Nephron (organoid): ENCODE data around the gene UFSP2.

Experiments used
- H3K27ac Mint-ChIP-seq, 3 experiments: 2 replicates each; pipeline ENCODE4 v1.8.0; 2020; ENCODE audit warnings: mixed read lengths in 3 of 3, mild to moderate bottlenecking in 2 of 3, moderate library complexity in 1 of 3
- H3K27me3 Mint-ChIP-seq: 2 replicates; pipeline ENCODE4 v1.8.0; 2021; ENCODE audit warnings: low read depth, mild to moderate bottlenecking, moderate library complexity, mixed read lengths
- H3K36me3 Mint-ChIP-seq: 2 replicates; pipeline ENCODE4 v1.8.0; 2020; ENCODE audit warnings: low read depth, mixed read lengths
- H3K4me1 Mint-ChIP-seq: 2 replicates; pipeline ENCODE4 v1.8.0; 2020; ENCODE audit warnings: mixed read lengths
- H3K4me3 Mint-ChIP-seq, 3 experiments: 2 replicates each; pipeline ENCODE4 v1.8.0; 2020; ENCODE audit warnings: mild to moderate bottlenecking in 3 of 3, mixed read lengths in 3 of 3, moderate library complexity in 2 of 3
- H3K9me3 Mint-ChIP-seq: 2 replicates; pipeline ENCODE4 v1.8.0; 2020; ENCODE audit warnings: mixed read lengths
- TF ChIP-seq, protein P1 (sequence below), 3 experiments: fragments of 200-600 bp; sonication (generic); IDR thresholded peaks; one replicate each; pipeline ENCODE4 v1.5.0; 2021; ENCODE audit warnings: antibody characterized with exemption in 3 of 3; ENCODE audit not compliant: unreplicated experiment in 3 of 3

The UFSP2 gene

DNA sequence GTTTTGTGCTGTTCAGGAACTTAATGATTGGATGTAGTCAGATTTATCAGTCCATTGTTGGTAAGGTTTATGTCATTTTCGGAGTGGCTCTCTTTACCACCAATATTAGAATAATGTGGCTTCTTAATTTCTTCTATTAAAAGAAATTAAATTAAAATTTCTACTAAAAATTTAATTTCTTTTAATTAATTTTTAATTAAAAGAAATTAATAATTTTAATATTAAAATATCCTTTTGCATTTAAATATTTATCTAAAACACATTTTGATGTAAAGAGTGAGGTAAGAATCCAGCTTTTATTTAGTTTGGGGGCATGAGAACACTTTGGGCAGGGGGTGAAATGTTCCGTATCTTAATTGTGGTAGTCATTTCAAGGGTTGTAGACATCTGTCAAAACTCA, 15.7 kb upstream of the UFSP2 start:
- H3K27ac Mint-ChIP-seq, result no peak overlapping the region
- H3K4me3 Mint-ChIP-seq, result no peak overlapping the region
- TF ChIP-seq, protein P1, sequence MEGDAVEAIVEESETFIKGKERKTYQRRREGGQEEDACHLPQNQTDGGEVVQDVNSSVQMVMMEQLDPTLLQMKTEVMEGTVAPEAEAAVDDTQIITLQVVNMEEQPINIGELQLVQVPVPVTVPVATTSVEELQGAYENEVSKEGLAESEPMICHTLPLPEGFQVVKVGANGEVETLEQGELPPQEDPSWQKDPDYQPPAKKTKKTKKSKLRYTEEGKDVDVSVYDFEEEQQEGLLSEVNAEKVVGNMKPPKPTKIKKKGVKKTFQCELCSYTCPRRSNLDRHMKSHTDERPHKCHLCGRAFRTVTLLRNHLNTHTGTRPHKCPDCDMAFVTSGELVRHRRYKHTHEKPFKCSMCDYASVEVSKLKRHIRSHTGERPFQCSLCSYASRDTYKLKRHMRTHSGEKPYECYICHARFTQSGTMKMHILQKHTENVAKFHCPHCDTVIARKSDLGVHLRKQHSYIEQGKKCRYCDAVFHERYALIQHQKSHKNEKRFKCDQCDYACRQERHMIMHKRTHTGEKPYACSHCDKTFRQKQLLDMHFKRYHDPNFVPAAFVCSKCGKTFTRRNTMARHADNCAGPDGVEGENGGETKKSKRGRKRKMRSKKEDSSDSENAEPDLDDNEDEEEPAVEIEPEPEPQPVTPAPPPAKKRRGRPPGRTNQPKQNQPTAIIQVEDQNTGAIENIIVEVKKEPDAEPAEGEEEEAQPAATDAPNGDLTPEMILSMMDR (IDR thresholded peaks at IDR 0.05; ENCODE audit: unreplicated experiment in 3 of 3), result no peak
- no peaks in the 10 kb centered on the region for H3K4me1 Mint-ChIP-seq
- no peaks in the 10 kb centered on the region for H3K27me3 Mint-ChIP-seq
- no peaks in the 10 kb centered on the region for H3K36me3 Mint-ChIP-seq
- H3K9me3 Mint-ChIP-seq, result no peaks in the 10 kb centered on the region

DNA sequence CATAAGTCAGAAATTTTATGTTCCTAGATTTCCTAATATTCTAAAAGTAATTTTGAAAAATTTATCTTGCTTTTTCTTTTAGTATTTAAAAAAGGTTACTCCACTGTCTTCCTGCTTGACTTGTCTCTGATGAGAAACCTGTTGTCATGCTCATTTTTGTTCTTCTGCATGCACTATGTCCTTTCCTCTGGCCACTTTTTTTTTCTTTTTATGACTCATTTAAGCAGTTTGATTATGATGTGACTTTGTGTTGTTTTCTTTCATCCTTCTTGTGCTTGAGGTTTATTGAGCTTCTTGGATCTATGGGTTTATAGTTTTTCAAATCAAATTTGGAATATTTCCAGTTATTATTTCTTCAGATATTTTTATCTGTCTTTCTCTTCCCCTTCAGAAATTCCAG, 12.0 kb upstream of the UFSP2 start:
- H3K9me3 Mint-ChIP-seq, result no peaks in the 10 kb centered on the region
- H3K27me3 Mint-ChIP-seq, result no peaks in the 10 kb centered on the region
- no peak overlapping the region for H3K4me3 Mint-ChIP-seq

DNA sequence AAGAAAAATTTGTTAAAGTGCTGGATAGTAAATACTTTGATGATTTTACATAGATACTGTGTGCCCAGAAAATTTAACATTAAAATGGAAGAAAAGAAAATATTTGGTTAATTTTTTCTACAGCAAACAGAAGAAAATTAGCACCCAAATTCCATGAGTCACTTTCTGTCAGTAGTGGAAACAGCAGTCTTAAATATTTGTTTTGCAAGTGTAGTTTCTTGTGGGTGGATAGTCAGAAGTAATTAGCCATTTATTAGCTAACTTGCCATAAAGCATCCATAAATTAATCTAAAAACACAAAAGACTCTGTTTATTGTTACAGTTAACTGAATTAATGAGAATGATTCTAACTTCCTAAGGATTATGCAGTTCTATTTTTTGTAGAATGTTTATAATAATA, 9.7 kb upstream of the UFSP2 start:
- no peaks in the 10 kb centered on the region for H3K4me1 Mint-ChIP-seq
- TF ChIP-seq, protein P1 (IDR thresholded peaks at IDR 0.05; ENCODE audit: unreplicated experiment in 3 of 3), result no peak
- H3K36me3 Mint-ChIP-seq, result no peaks in the 10 kb centered on the region
- no peak overlapping the region for H3K27ac Mint-ChIP-seq
- H3K9me3 Mint-ChIP-seq, result no peaks in the 10 kb centered on the region
- no peak overlapping the region for H3K4me3 Mint-ChIP-seq
- no peaks in the 10 kb centered on the region for H3K27me3 Mint-ChIP-seq

More for the DNA sequence above, 12.0 kb upstream of the UFSP2 start:
- Mint-ChIP-seq H3K27ac (no peak overlapping the region), H3K36me3 (no peaks in the 10 kb centered on the region), H3K4me1 (no peaks in the 10 kb centered on the region)
- TF ChIP-seq, protein P1 (IDR thresholded peaks at IDR 0.05; ENCODE audit: unreplicated experiment in 3 of 3), result no peak

DNA sequence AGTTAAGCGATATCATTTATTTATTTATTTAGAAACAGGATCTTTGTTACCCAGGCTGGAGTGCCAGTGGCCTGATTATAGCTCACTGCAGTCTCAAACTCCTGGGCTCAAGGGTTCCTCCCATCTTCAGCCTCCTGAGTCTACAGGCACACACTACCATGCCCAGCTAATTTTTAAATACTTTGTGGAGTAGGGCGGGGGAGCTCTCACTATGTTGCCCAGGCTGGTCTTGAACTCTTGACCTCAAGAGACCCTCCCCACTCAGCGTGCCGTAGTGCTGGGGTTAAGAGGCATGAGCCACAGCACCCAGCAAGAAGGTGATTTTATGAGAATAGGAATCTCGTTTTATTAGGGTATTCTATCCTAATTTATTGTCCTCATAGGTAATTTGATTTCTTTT, 3.9 kb upstream of the UFSP2 start:
- TF ChIP-seq, protein P1 (IDR thresholded peaks at IDR 0.05; ENCODE audit: unreplicated experiment in 3 of 3), result no peak
- peaks cover 4% of the 10 kb centered on the region for H3K4me1 Mint-ChIP-seq
- H3K4me3 Mint-ChIP-seq, result no peak overlapping the region
- no peaks in the 10 kb centered on the region for H3K9me3 Mint-ChIP-seq
- H3K27ac Mint-ChIP-seq, result no peak overlapping the region
- no peaks in the 10 kb centered on the region for H3K27me3 Mint-ChIP-seq
- H3K36me3 Mint-ChIP-seq, result no peaks in the 10 kb centered on the region

DNA sequence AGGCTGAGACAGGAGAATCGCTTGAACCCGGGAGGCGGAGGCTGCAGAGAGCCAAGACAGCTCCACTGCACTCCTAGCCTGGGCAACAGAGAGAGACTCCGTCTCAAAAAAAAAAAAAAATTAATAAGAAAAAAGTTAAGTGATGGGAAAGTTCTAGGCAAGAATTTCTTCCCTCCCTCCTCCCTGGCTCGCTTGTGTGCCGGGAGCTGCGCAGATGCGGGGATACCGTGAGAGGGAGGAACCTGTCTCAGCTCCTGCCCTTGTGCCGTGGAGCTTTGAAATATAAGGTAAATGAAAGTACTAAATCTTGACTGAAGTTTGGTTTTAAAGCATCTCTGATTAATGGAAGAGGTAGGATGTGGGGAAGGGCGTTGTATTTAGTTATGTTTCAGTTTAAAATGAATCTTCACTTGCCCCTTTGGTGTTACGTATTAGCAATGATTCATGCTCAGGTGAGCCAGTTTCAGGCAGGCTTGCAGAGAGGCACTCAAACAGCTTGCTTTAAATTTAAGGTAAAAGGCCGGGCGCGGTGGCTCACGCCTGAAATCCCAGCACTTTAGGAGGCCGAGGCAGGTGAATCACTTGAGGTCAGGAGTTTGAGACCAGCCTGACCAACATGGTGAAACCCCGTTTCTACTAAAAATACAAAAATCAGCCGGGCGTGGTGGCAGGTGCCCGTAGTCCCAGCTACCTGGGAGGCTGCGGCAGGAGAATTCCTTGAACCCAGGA, 1.4 kb upstream of the UFSP2 start:
- H3K36me3 Mint-ChIP-seq, result peaks cover under 1% of the 10 kb centered on the region
- H3K4me1 Mint-ChIP-seq, result peaks cover 20% of the 10 kb centered on the region
- peak overlapping the region in 1 of 3 experiments; percentile 37 for H3K27ac Mint-ChIP-seq
- peak overlapping the region; percentile 39 to 63 (median 50) for H3K4me3 Mint-ChIP-seq
- H3K9me3 Mint-ChIP-seq, result no peaks in the 10 kb centered on the region
- TF ChIP-seq, protein P1 (IDR thresholded peaks at IDR 0.05; ENCODE audit: unreplicated experiment in 3 of 3), result no peak
- H3K27me3 Mint-ChIP-seq, result no peaks in the 10 kb centered on the region
